B cell (primary cell): ENCODE measurements around the gene SLC35F2.

ENCODE experiments used
- CTCF ChIP-seq: fragments of 200-600 bp; IDR thresholded peaks from one replicate; pipeline ENCODE4 v1.8.0; 2022; ENCODE audit warnings: antibody characterized with exemption, mild to moderate bottlenecking
- EZH2 ChIP-seq: IDR thresholded peaks from 2 replicates; pipeline ENCODE4 v1.6.1; 2012; ENCODE audit warnings: borderline replicate concordance, low read depth, mild to moderate bottlenecking, moderate library complexity, low read length; ENCODE audit not compliant: insufficient read depth, poor library complexity, severe bottlenecking

GRCh38 chr11:107842412-107843100 is 16.0 kb downstream of the SLC35F2 start:
- TF ChIP-seq CTCF (no peak), EZH2 (no peak)
